NCI-H1092 (cell line): ENCODE measurements around the gene FGGY.
"Not testable (repeated sequence)": the region's sequence is repeated elsewhere in the genome, so short reads cannot be mapped to it uniquely, and the experiment has no call there.

Experiments
- DNase-seq: peaks from one replicate; lab custom pipeline; 2025; lab: John Stamatoyannopoulos, UW

FGGY gene

GRCh38 chr1:59549903-59550302, 253.0 kb downstream of the FGGY start:
- no peak for DNase-seq

GRCh38 chr1:59552007-59552406, 255.1 kb downstream of the FGGY start:
- DNase-seq, result no peak

GRCh38 chr1:59553371-59553770, 256.5 kb downstream of the FGGY start:
- no peak for DNase-seq

- DNase-seq, result no peak
Measured at GRCh38 chr1:59554011-59554663, 257.2 kb downstream of the FGGY start.

GRCh38 chr1:59554752-59555151, 257.9 kb downstream of the FGGY start:
- no peak for DNase-seq

GRCh38 chr1:59556398-59556797, 259.5 kb downstream of the FGGY start:
- DNase-seq, result no peak

- DNase-seq, result no peak
Measured at GRCh38 chr1:59556802-59557548, 260.1 kb downstream of the FGGY start.

GRCh38 chr1:59557549-59557885, 260.6 kb downstream of the FGGY start:
- no peak for DNase-seq

- not testable (repeated sequence) for DNase-seq
Measured at GRCh38 chr1:59558580-59558979, 261.7 kb downstream of the FGGY start.

GRCh38 chr1:59560807-59561450, 264.0 kb downstream of the FGGY start:
- DNase-seq, result no peak

- DNase-seq, result no peak
Measured at GRCh38 chr1:59561796-59562195, 264.9 kb downstream of the FGGY start.

- DNase-seq, result no peak
Measured at GRCh38 chr1:59564192-59564891, 267.4 kb downstream of the FGGY start.

GRCh38 chr1:59565611-59566410, 268.9 kb downstream of the FGGY start:
- DNase-seq, result no peak

- no peak for DNase-seq
Measured at GRCh38 chr1:59568158-59568935, 271.5 kb downstream of the FGGY start.

- no peak for DNase-seq
Measured at GRCh38 chr1:59569198-59569597, 272.3 kb downstream of the FGGY start.

GRCh38 chr1:59570524-59570923, 273.6 kb downstream of the FGGY start:
- no peak for DNase-seq

GRCh38 chr1:59574085-59574484, 277.2 kb downstream of the FGGY start:
- DNase-seq, result no peak

- DNase-seq, result no peak
Measured at GRCh38 chr1:59577774-59578173, 280.9 kb downstream of the FGGY start.

- no peak for DNase-seq
Measured at GRCh38 chr1:59579222-59579621, 282.3 kb downstream of the FGGY start.

GRCh38 chr1:59580257-59580656, 283.4 kb downstream of the FGGY start:
- DNase-seq, result no peak

- DNase-seq, result not testable (repeated sequence)
Measured at GRCh38 chr1:59592410-59592809, 295.5 kb downstream of the FGGY start.
